Measurements from ENCODE around the gene SARDH. TPM values are rescaled to one million over a fixed set of nuclear protein-coding genes. Genes with fewer than 3 reads are reported as not detected.

The SARDH gene
- polyA plus RNA-seq, 10 donors, result 3.0 to 7.1 (median 4.6) TPM

DNA sequence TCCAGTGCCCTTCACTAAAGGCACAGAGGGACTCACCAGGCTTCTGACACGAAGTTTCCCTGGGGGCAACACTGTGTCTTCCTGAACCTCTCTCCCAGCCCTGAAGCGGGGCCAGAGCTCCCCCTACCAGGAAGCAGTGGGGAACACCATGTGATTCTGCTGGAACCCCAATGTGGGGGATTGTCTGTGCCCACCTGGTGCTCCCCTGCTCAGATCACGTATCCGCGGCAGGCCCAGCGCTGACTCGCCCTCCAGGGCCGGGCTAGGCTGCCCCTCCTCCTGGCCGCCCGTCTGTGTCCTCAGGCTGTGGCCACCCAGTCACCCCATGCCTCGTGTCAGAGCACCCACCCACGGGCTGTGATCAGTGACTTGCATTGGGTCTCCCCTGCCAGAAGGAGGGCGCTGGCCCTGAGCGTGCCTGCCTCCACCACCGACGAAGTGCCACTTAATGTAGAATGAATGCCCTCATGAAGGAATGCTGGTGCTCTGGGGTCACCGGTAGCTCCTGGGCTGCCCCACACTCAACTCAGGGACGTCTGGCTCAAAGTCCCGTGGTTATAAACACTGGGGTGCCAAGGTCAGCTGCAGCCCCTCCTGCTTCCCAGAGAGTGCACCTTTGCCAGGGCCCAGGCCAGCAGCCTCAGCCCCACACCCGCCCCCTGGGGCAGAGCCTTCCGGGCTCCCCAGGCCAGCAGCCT, 22.1 kb downstream of the SARDH start:
- DNase-seq, result peak in 1 of 3 donors; percentile 67

DNA sequence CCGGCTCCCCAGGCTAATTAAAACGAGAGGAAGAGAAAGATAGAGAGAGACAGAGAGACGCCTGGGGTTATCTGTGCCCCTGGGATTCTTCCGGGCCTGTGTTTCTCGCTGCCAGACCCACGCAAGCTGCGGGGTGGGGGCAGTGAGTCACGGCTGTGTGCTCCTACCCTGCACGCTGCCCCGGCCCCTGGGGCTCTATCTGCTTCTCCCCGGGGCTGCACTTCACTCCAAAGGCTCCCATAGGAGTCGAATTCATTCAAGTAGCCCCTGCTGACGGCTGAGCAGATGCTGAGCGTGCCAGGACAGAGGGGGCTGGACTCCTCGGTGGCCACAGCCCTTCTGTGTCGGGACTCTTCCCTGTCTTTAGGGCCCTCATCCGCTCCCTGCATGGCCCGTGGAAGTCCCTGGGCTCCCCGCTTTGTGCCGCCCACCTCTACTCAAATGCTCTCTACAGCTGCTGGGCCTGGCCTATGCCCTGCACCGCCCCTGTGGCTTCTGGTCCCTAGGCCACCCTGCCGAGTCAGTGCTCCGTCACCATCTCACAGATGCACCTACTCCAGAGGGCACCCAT, 22.8 kb downstream of the SARDH start:
- no peak for DNase-seq

DNA sequence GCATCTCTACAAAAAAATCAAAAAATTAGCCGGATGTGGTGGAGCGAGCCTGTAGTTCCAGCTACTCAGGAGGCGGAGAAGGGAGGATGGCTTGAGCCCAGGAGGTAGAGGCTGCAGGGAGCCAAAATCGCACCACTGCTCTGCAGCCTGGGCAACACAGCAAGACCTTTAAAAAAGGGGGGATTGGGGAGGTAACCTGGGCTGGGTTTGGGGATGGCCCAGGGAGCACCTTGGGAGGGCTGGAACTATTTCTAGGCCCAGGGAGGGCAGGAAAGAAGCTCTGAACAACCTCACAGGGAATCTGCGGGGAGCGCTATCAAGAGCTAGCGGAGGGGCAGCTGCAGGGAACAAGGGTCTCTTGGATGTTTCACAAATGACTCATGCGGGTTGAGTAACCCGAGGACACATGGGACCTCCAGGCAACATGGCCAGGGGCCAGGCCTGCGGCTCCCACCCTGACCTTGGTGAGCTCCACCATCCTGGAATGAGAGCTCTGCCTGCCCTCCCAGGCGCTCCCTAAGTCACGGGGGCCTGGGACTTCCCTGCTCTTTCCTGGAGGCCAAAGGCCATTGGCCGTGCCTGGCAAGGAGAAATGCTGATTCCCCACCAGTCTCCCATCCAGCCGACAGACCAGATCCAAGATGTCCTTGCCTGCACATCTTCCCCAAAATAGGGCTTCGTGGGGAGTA, 23.4 kb downstream of the SARDH start:
- DNase-seq, result peak in 2 of 3 donors; percentile 52 to 66

DNA sequence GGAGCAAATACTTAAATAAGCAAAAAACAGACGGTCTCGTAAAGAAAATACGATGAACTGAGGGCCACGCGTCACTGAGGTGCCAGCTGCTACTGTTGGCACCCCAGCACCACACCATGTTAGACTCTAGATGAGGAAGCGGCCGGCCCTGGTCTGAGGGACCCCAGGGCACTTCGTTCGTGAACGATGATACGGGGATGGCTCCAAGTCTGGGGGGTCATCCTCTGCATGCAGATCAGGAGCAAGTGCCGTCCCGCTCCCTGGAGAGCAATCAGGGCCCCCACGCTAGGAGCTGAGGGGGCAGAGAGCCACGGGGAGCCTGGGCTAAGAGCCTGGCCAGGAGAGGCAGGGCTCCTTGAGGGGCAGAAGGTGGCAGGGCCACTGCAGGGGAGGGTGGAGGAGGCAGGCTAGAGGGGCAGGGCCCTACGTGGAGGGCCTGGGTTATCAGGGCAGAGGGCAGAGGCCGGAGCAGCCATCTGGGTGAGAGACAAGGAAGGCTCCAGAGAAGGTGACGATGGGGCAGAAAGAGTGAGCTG, 24.1 kb downstream of the SARDH start:
- DNase-seq, result no peak

DNA sequence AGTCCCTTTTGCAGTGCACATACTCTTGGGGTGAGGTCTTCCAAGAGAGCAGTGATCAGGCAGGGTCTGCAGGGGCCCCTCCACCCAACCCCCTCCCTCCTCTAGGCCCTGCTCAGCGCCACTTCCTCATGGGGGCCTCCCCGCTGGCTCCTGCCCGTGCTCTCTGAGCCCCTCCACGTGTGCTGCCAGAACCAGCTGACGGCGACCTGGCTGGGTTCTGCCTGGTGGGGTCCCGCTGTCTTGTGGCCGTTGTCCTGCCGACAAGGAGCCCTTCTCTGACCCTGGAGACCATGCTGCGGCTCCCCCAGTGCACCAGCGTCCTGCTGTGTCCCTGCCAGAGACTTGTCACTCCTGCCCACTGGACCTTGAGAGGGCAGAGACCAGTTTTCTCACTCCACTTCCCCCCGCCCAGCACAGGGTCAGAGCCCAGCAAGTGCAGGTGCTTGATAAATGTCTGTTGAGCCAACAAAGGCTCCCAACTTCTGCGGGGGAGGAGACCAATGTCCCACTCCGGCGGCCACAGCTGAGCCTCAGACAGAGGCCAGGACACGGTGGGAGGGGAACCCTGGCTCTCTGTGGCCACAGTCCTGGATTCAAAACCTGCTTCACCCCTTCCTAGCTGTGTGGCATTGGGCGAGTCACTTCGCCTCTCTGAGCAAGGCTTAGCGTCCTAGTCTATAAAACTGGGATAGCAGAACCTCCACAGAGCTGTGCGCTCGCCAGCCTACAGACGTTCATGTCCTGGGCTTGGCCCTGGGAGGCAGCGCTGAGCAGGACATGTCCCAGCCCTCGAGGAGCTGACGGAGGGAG, 24.8 kb downstream of the SARDH start:
- no peak for DNase-seq

DNA sequence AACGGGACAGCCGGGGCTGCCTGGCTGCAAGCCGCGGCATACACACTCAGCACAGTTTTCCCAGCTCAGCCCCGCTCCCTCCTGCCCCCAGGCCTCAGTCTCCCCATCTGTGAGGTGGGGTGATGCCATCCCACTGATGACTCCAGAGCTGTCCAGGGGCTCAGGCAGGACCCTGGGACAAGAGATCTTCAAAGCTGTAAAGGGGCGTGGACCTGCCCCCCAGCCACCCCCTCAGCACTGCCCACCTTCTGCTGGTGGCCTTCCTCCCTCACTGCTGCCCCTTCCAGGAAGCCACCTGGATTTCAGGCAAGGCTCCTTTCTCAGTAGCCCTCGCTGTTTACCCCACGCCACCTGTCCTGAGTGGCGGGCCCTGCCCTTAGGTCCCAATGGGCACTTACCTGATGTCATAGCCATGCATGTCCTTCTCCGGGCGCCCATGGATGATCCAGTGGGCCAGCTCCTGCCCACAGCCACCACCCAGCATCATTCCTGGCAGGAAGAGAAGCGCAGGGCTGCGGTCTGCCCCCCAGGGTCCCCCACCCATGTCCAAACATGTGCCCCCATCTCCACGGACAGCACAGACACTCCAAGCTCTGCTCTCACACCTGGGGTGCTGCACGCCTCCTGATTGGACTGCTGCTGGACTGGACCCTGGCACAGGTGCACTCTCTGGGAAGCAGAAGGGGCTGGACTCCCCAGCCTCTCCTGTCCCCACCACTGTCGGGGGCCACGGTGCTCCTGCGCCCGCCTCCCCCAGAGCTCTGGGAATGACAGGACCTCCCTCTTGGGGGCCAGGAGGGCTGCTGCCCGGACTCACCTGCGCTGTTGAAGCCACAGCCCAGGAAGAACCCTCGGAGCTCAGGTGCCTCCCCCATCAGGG, 25.7 kb downstream of the SARDH start:
- no peak for DNase-seq

DNA sequence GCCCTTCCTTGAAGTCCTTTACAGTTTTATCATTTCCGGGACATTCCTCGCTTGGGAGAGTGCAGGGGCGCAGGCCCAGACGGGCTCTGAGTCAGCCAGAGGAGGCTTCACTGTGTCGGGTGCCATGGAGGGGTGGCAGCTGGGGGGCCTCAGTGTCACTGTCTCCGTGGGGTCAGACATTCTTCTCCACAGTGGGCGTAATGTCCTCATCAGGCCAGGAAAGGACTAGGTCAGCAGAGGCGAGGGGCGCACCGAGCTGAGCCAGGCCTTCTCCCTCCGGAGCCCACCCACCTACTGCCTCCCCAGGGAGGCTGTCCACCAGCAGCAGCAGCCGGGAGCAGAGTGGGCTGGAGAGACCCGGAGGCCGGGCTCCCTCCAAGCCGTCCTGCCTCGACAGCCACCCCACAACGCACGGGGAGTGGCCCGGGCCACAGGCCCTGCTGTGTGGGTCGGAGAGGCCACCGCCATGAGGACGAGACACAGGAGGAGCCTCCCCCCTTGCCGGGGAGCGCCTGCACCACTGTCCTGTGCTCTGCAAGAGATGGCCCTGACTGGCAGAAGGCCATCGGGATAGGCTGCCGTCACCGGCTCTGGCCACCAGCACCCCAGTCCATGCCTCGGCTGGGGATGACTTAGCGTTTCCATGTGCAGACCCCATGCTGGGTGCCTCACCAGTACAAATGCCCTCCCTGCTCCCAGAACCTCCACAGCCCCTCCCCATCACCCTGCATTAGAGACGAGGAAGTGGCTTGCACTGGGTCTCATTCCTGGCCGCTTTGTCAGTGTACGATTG, 26.5 kb downstream of the SARDH start:
- DNase-seq, result no peak

DNA sequence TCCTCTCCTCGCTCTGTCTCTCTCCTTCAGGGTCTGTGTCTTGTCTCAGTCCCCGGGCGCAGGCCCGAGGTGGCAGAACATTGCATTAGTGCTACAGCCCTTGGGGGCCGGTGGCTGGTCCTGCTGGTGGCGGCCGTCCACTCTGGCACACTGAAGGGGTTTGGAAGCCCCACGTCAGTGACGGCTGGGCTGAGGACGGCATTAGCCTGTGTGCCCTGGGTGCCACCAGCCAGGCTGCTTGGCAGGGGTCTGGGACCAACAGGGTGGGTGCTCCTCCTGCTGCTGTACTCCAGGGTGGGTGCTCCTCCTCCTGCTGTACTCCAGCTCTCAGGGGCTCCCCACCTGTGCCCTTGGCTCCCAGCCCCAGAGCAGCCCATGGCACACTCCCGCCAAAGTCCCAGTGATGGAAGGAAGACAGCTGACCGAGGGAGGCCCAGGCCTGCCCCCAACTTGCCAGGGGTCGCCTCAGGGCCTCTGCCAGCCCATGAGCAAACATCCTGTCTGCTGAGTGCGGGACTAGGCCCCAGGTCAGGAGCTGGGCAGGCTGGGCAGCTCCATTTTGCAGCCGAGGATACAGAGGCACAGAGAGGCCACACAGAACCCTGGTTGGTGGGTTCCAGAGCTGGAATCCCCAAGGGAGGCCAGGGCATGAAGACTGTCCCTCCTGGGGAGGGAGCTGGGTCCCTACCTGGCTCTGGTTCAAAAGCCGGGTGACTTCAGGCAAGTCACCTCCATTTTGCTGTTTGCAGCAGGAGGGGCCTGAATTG, 27.3 kb downstream of the SARDH start:
- peak in 1 of 3 donors; percentile 25 for DNase-seq

DNA sequence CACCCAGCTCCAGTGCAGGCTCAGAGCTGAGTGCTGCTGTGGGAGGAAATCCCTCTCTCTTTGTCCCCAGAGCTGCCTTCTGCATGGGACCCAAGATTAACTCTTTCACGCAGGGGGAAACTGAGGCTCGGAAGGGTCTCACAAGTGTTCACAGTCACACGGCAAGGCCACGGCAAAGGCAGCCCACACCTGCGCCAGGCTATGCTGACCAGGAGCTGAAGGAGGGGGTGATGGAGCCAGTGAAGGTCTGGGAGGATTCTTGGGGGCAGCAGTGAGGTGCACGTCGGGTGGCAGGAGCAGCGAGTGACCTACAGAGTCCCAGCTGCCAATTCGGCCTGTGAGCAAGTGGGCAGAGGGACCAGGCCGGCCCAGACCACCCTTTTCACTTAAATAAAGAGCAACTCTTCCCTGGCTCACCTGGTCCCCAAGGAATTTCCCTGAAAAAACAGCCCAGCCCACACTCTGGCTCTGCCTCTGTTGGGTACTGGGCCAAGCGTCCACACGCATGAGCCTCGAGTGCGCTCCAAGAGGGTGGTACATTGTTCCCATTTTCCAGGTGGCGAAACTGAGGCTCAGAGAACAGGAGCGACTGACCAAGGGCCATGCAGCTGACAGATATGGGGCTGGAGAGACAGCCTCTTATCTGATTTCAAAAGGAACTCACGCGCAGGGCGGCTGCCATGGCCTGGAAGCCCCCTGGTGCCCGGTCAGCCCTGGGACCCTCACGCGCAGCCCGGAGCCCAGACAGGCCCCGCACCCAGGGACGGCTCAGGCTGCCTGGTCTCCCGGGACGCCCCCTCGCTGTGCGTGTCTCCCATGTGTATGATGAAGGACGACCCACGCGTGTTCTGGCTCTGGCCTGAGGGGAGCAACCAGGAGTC, 28.2 kb downstream of the SARDH start:
- DNase-seq, result no peak

DNA sequence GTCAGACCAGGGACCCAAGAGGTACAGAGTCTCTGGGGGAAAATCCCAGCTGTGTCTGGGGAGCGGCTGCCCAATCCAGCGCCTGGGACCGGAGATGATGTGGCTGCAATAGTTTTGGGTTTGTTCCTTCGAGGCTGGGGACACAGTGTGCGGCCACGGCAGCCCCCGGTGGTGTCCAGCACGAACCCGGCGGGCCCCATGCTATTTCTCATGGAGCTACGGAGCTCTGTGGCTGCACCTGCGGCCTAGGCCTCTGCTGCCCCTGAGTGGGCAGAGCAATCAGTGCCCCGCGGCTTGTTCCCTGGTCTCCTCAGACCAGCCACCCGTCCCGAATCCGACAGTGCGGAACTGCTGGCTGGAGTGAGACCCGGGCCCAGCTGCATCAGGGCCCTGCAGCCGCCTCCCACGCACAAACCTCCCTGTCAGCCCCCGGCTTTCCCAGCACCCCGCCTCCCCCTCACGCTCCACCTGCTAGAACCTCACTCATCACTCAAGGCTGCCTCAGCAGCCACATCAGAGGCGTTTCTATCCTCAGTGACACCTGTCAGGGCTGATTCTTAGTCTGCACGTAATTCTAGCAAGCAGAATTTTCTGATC, 29.0 kb downstream of the SARDH start:
- no peak for DNase-seq

DNA sequence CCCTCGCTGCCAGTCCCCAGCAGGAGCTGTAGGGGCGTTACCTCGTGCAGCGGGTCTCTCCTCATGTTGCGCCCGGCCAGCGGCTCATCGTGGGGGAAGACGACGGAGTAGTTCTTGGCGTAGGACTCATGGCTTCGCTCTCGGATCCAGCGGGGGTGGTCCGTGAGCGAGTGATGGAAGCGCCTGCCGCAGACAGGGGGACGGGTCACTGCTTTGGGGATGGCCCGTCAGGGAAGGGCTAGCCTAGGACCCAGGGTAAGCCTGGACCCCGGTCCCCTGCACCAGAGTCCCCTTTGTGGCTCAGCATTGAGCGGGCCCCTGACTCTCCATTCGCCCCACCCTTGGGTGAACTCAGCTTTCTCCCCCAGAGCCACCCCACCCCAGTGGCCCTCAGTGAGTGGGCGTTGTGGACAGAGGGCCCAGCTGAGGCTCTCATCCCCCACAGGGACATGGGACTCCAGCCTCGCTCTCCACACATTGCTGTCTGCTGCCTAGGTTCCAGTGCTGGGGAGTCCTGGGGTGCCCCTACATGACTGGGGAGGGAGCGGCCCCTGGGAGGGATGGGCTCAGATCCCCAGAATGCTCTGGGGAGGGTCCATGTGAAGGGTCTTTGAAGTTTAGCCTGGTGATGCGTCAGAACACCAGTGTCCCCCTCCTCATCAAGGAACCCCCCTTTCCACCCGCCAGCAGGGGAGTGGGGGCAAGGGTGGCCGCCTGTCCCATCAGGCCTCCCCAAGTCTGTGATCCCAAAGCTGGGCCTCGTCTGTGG, 29.7 kb downstream of the SARDH start:
- no peak for DNase-seq

DNA sequence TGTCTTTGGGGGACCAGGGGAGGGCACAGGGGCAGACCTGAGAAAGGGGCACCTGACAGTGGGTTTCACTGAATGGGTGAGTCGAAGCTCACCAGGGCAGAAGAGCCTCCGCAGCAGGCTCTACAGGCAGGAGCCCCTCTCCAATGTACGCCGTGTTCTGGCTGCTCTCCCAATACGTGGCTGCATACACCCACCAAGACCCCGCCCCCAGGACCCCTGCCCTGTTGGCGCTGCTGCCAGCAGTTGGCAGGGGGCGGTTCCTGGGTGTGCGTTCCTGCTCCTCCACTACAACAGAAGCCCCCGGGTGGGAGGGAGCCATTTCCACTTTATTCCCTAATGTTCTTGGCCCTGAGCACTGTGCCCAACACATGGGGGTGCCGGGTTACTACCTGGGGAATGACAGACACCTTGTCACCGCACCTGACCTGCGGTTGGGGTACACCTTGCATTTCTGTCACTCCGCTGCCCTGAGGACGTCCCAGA, 30.3 kb downstream of the SARDH start:
- DNase-seq, result no peak

DNA sequence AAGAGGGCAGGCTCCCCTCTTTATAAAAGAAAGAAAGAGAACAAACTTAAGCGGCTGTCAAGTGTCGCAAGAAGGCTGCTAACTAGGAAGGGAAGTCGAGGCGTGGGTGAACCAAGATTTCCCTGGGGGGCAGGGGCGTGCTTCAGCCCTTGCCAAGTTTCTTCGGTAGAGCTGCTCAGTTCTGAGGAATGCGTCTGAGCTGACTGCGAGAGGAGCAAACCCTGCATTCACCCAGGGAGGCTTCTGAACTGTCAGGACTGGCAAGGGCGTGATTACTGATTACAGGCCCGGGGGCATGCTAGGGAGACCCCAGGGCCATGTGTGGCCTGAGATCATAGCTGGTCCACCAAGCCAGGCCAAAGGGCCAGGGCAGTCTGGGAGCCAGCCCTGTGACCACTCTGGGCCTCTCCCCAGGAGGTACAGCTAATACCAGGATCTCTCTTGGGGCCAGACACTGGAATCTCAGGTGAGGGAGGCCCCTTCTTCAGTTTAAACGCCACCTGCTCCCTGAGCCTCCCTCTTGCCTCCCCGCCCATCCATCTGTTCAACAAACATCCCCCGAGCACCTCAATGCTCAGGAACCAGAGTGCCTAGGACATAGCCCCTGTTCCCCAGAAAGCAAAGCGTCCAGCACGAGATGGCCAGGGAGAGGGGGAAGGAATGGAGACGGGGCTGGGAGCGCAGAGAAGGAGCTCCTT, 30.9 kb downstream of the SARDH start:
- DNase-seq, result peak; percentile 39 to 69 (median 48)

DNA sequence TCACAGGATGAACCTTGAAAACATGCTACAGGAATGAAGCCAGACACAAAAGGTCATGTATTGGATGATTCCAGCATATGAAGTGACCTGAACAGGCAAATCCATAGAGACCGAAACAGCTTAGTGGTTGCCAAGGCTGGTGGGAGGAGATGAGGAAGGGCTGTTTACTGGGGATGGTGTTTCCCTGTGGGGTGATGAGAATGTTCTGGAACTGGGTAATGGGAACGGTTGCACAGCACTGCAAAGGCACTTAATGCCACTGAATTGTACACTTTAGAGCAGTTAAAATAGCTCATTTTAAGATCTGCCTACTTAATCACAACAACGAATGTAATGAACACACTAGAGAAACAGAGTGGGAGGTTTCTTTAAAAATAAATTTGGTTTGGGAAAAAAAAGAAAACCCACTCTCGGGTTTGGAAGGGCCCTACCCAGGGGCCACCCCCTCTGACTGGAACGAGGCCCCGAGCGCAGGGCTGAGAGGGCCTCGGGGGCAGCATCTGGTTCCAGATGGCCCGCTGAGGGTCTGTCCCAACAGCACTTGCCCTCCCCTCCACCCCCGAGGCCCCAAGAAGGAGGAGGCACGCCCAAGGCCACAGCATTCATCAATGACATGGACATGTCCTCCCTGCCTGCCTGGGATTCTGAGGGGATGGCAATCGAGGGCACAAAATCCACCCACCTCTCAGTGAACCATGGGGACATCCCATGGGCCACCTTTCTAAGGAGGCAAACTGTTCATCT, 31.7 kb downstream of the SARDH start:
- DNase-seq, result no peak

DNA sequence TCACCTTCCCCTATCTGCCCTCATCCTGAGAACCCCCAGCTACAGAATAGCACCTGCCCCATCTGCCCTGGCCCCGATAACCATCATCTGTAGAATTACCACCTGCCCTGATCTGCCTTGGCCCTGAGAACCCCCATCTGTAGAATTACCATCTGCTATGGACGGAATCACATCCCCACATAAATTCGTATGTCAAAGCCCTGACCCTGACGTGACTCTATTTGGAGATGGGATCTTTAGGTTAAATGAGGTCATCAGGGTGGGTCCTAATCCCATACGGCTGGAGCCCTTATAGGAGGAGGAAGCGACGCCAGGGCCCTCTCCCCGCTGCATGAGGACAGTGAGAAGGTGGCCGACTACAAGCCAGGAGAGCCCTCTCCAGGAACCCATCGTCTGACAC, 32.6 kb downstream of the SARDH start:
- DNase-seq, result no peak
